Vagina (tissue), 2 donors: ENCODE results near the gene ZNF681.

Experiments used
- CTCF ChIP-seq, 3 experiments: fragments of 450-650 bp in 2 of 3; fragments of 200-600 bp in 1 of 3; sonication (generic) in 1 of 3; IDR thresholded peaks; one replicate each; pipeline ENCODE4 v1.5.1; 2017 to 2019; ENCODE audit warnings: antibody characterized with exemption in 3 of 3, mild to moderate bottlenecking in 2 of 3, moderate library complexity in 2 of 3
- POLR2A ChIP-seq, 2 donors: fragments of 450-650 bp; IDR thresholded peaks; one replicate each; pipeline ENCODE4 v1.6.1; 2017; ENCODE audit warnings: antibody characterized with exemption in 2 of 2, mild to moderate bottlenecking in 2 of 2, moderate library complexity in 2 of 2
- POLR2AphosphoS5 ChIP-seq, 2 donors: sonication (generic); formaldehyde crosslinking; IDR thresholded peaks; one replicate each; pipeline ENCODE4 v1.9.0; 2017; ENCODE audit warnings: antibody characterized with exemption in 2 of 2, mild to moderate bottlenecking in 2 of 2, low read depth in 1 of 2; ENCODE audit not compliant: insufficient read depth in 1 of 2

- TF ChIP-seq POLR2A (IDR thresholded peaks at IDR 0.05) (no peak), CTCF (IDR thresholded peaks at IDR 0.05) (no peak), POLR2AphosphoS5 (IDR thresholded peaks at IDR 0.05; ENCODE audit: insufficient read depth in 1 of 2, low read depth in 1 of 2) (no peak)
Observed at GRCh38 chr19:23771761-23772674, 13.3 kb upstream of the ZNF681 start.
